Activated CD8-positive, alpha-beta memory T cell treated with anti-CD3 and anti-CD28 coated beads for 24 hours (primary cell): ENCODE measurements around the gene ZNF814.
"Not testable (repeated sequence)": the region's sequence is repeated elsewhere in the genome, so short reads cannot be mapped to it uniquely, and the experiment has no call there.

Experiments
- DNase-seq: peaks from one replicate; pipeline ENCODE4 v3.0.0-alpha.2; 2020

The ZNF814 gene

GRCh38 chr19:57815247-57816075 lies 73.4 kb downstream of the ZNF814 start:
- DNase-seq: no peak

GRCh38 chr19:57814505-57815246 lies 74.2 kb downstream of the ZNF814 start, which contains the start of gene ZNF552:
Gene ZNF552 (minus strand): TSS chr19:57814913. CDS start chr19:57814743, 170 bp downstream.
- DNase-seq: peak; percentile 86

- no peak for DNase-seq
Observed at GRCh38 chr19:57813919-57814504, 74.8 kb downstream of the ZNF814 start.

- not testable (repeated sequence) for DNase-seq
Observed at GRCh38 chr19:57812975-57813820, 75.6 kb downstream of the ZNF814 start.

GRCh38 chr19:57812226-57812625 lies 76.6 kb downstream of the ZNF814 start:
- no peak for DNase-seq

- not testable (repeated sequence) for DNase-seq
Observed at GRCh38 chr19:57810410-57811295, 78.2 kb downstream of the ZNF814 start.

- DNase-seq: no peak
Observed at GRCh38 chr19:57807541-57807940, 81.3 kb downstream of the ZNF814 start.

GRCh38 chr19:57803594-57804325 lies 85.1 kb downstream of the ZNF814 start:
- DNase-seq: no peak

GRCh38 chr19:57803265-57803593 lies 85.6 kb downstream of the ZNF814 start:
- no peak for DNase-seq

- no peak for DNase-seq
Observed at GRCh38 chr19:57802269-57802668, 86.6 kb downstream of the ZNF814 start.

GRCh38 chr19:57800696-57801095 lies 88.1 kb downstream of the ZNF814 start:
- no peak for DNase-seq
